Cardiac muscle cell (in vitro differentiated cells and primary cell): ENCODE measurements around the gene NAA16. TPM values are rescaled to one million over a fixed set of nuclear protein-coding genes. Genes with fewer than 3 reads are reported as not detected.

Source experiments
- DNase-seq, 2 donors: peaks; one replicate each; pipeline versions ENCODE4 v3.0.0 to v3.0.0-alpha.2; 2010 to 2017; ENCODE audit warnings: low read depth in 1 of 2, low spot score in 1 of 2
- H3K27ac ChIP-seq: fragments of 200-600 bp; sonication (generic); 2 replicates; pipeline ENCODE4 v1.5.1; 2016
- H3K27me3 ChIP-seq: fragments of 200-600 bp; sonication (generic); 2 replicates; pipeline ENCODE4 v1.6.0; 2016; ENCODE audit warnings: control low read depth
- H3K36me3 ChIP-seq: fragments of 200-600 bp; sonication (generic); 2 replicates; pipeline ENCODE4 v1.5.1; 2016; ENCODE audit warnings: control low read depth
- H3K4me1 ChIP-seq: fragments of 200-600 bp; sonication (generic); 2 replicates; pipeline ENCODE4 v1.8.1; 2017; ENCODE audit warnings: low read depth, mild to moderate bottlenecking, mixed run types
- H3K4me3 ChIP-seq: fragments of 200-600 bp; sonication (generic); 2 replicates; pipeline ENCODE4 v1.5.1; 2016; ENCODE audit warnings: mild to moderate bottlenecking
- H3K9me3 ChIP-seq: fragments of 200-600 bp; sonication (generic); 2 replicates; pipeline ENCODE4 v1.5.1; 2017; ENCODE audit warnings: low read depth, mild to moderate bottlenecking, control low read depth
- CTCF ChIP-seq: IDR thresholded peaks from 2 replicates; pipeline ENCODE4 v1.5.1; 2012; ENCODE audit warnings: low read depth, mild to moderate bottlenecking, low read length
- polyA plus RNA-seq: library from polyadenylated mRNA; unstranded; fragments of >200 nt; fragmentation: Nextera tagmentation; extraction: Ambion mirVana; gene quantifications from 2 replicates; pipeline ENCODE4 v1.2.1, GENCODE V29; 2016
- total RNA-seq: library from RNA; depleted of rRNA; stranded (reverse); fragments of >200 nt; gene quantifications from 2 replicates; pipeline ENCODE4 v1.2.3, GENCODE V29; 2016

NAA16 gene
- total and polyA plus RNA-seq, 2 experiments from 2014 or later: 15.5 to 19.8 TPM

DNA sequence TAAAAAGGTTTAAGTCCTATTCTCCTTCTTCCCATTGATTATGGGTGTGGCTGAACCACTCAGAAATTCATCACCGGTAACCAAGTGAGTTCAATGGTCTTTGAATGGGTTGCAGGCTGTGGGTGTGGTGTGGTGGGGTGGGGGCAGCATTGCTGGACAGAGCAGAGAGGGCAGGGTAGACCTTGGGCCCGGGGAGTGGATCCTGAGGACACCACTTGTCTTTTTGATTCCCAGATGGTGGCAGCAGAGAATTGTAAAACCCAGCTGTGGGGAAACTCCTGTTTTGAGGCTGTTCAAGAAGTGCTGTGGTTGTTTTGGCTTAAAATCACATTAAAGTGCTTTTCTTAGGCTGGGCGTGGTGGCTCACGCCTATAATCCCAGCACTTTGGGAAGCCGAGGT, 100.5 kb downstream of the NAA16 start:
- Histone ChIP-seq H3K27ac (no peak overlapping the region), H3K36me3 (no peaks in the 10 kb centered on the region), H3K27me3 (no peaks in the 10 kb centered on the region), H3K9me3 (no peaks in the 10 kb centered on the region), H3K4me3 (no peak overlapping the region), H3K4me1 (no peaks in the 10 kb centered on the region)
- TF ChIP-seq CTCF: peak; percentile 44
- DNase-seq: peak in 1 of 2 donors; percentile 76

GRCh38 chr13:41413872-41414271, 102.8 kb downstream of the NAA16 start:
- H3K27me3 ChIP-seq: no peaks in the 10 kb centered on the region
- H3K4me3 ChIP-seq: no peak overlapping the region
- H3K4me1 ChIP-seq: no peaks in the 10 kb centered on the region
- TF ChIP-seq CTCF: no peak
- H3K9me3 ChIP-seq: no peaks in the 10 kb centered on the region
- no peaks in the 10 kb centered on the region for H3K36me3 ChIP-seq
- H3K27ac ChIP-seq: no peak overlapping the region
- DNase-seq: no peak

DNA sequence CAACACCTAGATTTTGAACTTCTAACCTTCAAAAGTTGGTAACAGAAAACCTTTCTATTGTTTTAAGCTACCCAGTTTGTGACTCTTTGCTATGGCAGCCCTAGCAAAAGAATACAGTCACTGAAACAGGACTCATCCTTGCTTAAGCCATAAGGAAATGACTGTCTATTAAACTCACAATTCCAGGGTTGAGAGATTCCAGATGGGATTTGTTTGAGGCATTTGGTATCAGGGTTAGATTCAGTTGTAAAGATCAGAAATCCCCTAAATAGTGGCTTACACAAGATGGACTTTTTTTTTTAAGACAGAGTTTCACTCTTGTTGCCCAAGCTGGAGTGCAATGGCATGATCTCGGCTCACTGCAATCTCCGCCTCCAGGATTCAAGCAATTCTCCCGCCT, 105.2 kb downstream of the NAA16 start:
- H3K36me3 ChIP-seq: no peaks in the 10 kb centered on the region
- no peaks in the 10 kb centered on the region for H3K4me1 ChIP-seq
- no peak for TF ChIP-seq CTCF

GRCh38 chr13:41418027-41418426, 107.0 kb downstream of the NAA16 start:
- TF ChIP-seq CTCF: no peak
- Histone ChIP-seq H3K27me3 (no peaks in the 10 kb centered on the region), H3K36me3 (no peaks in the 10 kb centered on the region), H3K27ac (no peak overlapping the region), H3K4me3 (no peak overlapping the region), H3K4me1 (no peaks in the 10 kb centered on the region), H3K9me3 (no peaks in the 10 kb centered on the region)
- peak in 1 of 2 donors; percentile 84 for DNase-seq

More for the DNA sequence above, 105.2 kb downstream of the NAA16 start:
- no peaks in the 10 kb centered on the region for H3K27me3 ChIP-seq
- no peak overlapping the region for H3K27ac ChIP-seq
- DNase-seq: no peak
- H3K9me3 ChIP-seq: no peaks in the 10 kb centered on the region
- H3K4me3 ChIP-seq: no peak overlapping the region

GRCh38 chr13:41418731-41419130, 107.7 kb downstream of the NAA16 start:
- H3K9me3 ChIP-seq: no peaks in the 10 kb centered on the region
- no peaks in the 10 kb centered on the region for H3K4me1 ChIP-seq
- no peak for DNase-seq
- no peak for TF ChIP-seq CTCF
- no peaks in the 10 kb centered on the region for H3K27me3 ChIP-seq
- no peak overlapping the region for H3K27ac ChIP-seq
- no peak overlapping the region for H3K4me3 ChIP-seq
- no peaks in the 10 kb centered on the region for H3K36me3 ChIP-seq

- TF ChIP-seq CTCF: no peak
- no peaks in the 10 kb centered on the region for H3K9me3 ChIP-seq
- H3K27ac ChIP-seq: no peak overlapping the region
- H3K36me3 ChIP-seq: no peaks in the 10 kb centered on the region
- H3K27me3 ChIP-seq: no peaks in the 10 kb centered on the region
- H3K4me1 ChIP-seq: no peaks in the 10 kb centered on the region
- H3K4me3 ChIP-seq: no peak overlapping the region
- no peak for DNase-seq
Observed at GRCh38 chr13:41419206-41419605, 108.1 kb downstream of the NAA16 start.
